Mesenchymal stem cell (in vitro differentiated cells and primary cell): ENCODE data around the gene RNU2-63P.

Experiments used
- DNase-seq: peaks from one replicate; pipeline ENCODE4 v3.0.0-alpha.2; 2013
- H2AFZ ChIP-seq: one replicate; pipeline ENCODE4 v1.6.1; 2013; ENCODE audit warnings: low read depth, mild to moderate bottlenecking, control low read depth, inconsistent platforms, low read length, moderate library complexity
- H2AK5ac ChIP-seq: 2 replicates; pipeline ENCODE4 v1.6.1; 2013; ENCODE audit warnings: low read length, moderate library complexity, mild to moderate bottlenecking, inconsistent platforms; ENCODE audit not compliant: severe bottlenecking
- H2BK120ac ChIP-seq: one replicate; pipeline ENCODE4 v1.6.1; 2013; ENCODE audit warnings: low read depth, mild to moderate bottlenecking, inconsistent platforms, low read length, moderate library complexity
- H2BK12ac ChIP-seq, 2 experiments: one replicate each; pipeline ENCODE4 v1.6.1; 2013; ENCODE audit warnings: inconsistent platforms in 2 of 2, low read length in 2 of 2, mild to moderate bottlenecking in 2 of 2, moderate library complexity in 2 of 2, control low read depth in 1 of 2
- H2BK15ac ChIP-seq: one replicate; pipeline ENCODE4 v1.6.1; 2013; ENCODE audit warnings: mild to moderate bottlenecking, low read depth, inconsistent platforms; ENCODE audit not compliant: poor library complexity, severe bottlenecking
- H2BK5ac ChIP-seq: 2 replicates; pipeline ENCODE4 v1.6.1; 2013; ENCODE audit warnings: low read depth, mild to moderate bottlenecking, low read length, control low read depth, inconsistent platforms; ENCODE audit not compliant: poor library complexity, severe bottlenecking
- H3K14ac ChIP-seq, 2 experiments: one replicate each; pipeline ENCODE4 v1.6.1; 2013; ENCODE audit warnings: inconsistent platforms in 2 of 2, low read length in 2 of 2, control low read depth in 1 of 2, mild to moderate bottlenecking in 1 of 2, moderate library complexity in 1 of 2
- H3K18ac ChIP-seq, 2 experiments: one replicate each; pipeline ENCODE4 v1.6.1; 2013; ENCODE audit warnings: inconsistent platforms in 2 of 2, low read length in 2 of 2, control low read depth in 1 of 2, low read depth in 1 of 2, mild to moderate bottlenecking in 1 of 2
- H3K23ac ChIP-seq, 2 experiments: one replicate each; pipeline ENCODE4 v1.6.1; 2013; ENCODE audit warnings: inconsistent platforms in 2 of 2, low read length in 2 of 2, mild to moderate bottlenecking in 2 of 2, moderate library complexity in 2 of 2, control low read depth in 1 of 2
- H3K27ac ChIP-seq: 2 replicates; pipeline ENCODE4 v1.5.1; 2013; ENCODE audit warnings: mild to moderate bottlenecking, moderate library complexity, low read length, control low read depth, inconsistent platforms; ENCODE audit not compliant: poor library complexity, severe bottlenecking
- H3K27me3 ChIP-seq, 2 experiments: 2 replicates each; pipeline versions ENCODE4 v1.6.1 to v1.7.0; 2013; ENCODE audit warnings: low read length in 2 of 2, mild to moderate bottlenecking in 2 of 2, moderate library complexity in 2 of 2, control low read depth in 1 of 2, inconsistent platforms in 1 of 2; ENCODE audit not compliant: control insufficient read depth in 1 of 2, insufficient read depth in 1 of 2
- H3K36me3 ChIP-seq, 2 experiments: 2 replicates each; pipeline versions ENCODE4 v1.6.1 to v1.7.0; 2013; ENCODE audit warnings: low read length in 2 of 2, control low read depth in 1 of 2, inconsistent platforms in 1 of 2, low read depth in 1 of 2, mild to moderate bottlenecking in 1 of 2; ENCODE audit not compliant: insufficient read depth in 2 of 2, control insufficient read depth in 1 of 2
- H3K4ac ChIP-seq, 2 experiments: one replicate each; pipeline ENCODE4 v1.6.1; 2013; ENCODE audit warnings: inconsistent platforms in 2 of 2, low read length in 2 of 2, mild to moderate bottlenecking in 2 of 2, moderate library complexity in 2 of 2, control low read depth in 1 of 2, low read depth in 1 of 2
- H3K4me1 ChIP-seq: 2 replicates; pipeline ENCODE4 v1.6.1; 2013; ENCODE audit warnings: low read depth, low read length, control low read depth; ENCODE audit not compliant: control insufficient read depth, insufficient read depth
- H3K4me2 ChIP-seq: 2 replicates; pipeline ENCODE4 v1.6.1; 2013; ENCODE audit warnings: low read length, mild to moderate bottlenecking, inconsistent platforms; ENCODE audit not compliant: poor library complexity, severe bottlenecking
- H3K4me3 ChIP-seq, 2 experiments: 2 replicates each; pipeline versions ENCODE4 v1.5.1 to v1.7.0; 2013; ENCODE audit warnings: low read length in 2 of 2, mild to moderate bottlenecking in 2 of 2, control low read depth in 1 of 2, low read depth in 1 of 2; ENCODE audit not compliant: insufficient read depth in 1 of 2
- H3K79me1 ChIP-seq: replicated peaks from 2 replicates; pipeline ENCODE4 v1.6.1; 2013; ENCODE audit warnings: mild to moderate bottlenecking, control low read depth, low read length, inconsistent platforms; ENCODE audit not compliant: poor library complexity, severe bottlenecking
- H3K9ac ChIP-seq: 2 replicates; pipeline ENCODE4 v1.7.0; 2013; ENCODE audit warnings: mild to moderate bottlenecking, low read length, moderate library complexity
- H3K9me3 ChIP-seq: 2 replicates; pipeline ENCODE4 v1.7.0; 2013; ENCODE audit warnings: mild to moderate bottlenecking, low read length; ENCODE audit not compliant: control insufficient read depth
- H4K8ac ChIP-seq: one replicate; pipeline ENCODE4 v1.6.1; 2013; ENCODE audit warnings: inconsistent platforms, mild to moderate bottlenecking, low read length, moderate library complexity
- H4K91ac ChIP-seq: one replicate; pipeline ENCODE4 v1.6.1; 2013; ENCODE audit warnings: mild to moderate bottlenecking, low read length, inconsistent platforms
- WGBS: methylation state at CpG from one replicate; pipeline ENCODE4 v1.1.7; 2013; ENCODE audit warnings: mixed read lengths; 5-methylcytosine and 5-hydroxymethylcytosine counted together

Gene RNU2-63P

GRCh38 chr2:88058191-88058590 is 41.8 kb upstream of the RNU2-63P start:
- 98% methylated on average over 5 of the region's 5 CpGs for WGBS

GRCh38 chr2:88057437-88057844 is 41.1 kb upstream of the RNU2-63P start:
- H3K9ac ChIP-seq, result no peak overlapping the region
- H3K27me3 ChIP-seq, result no peaks in the 10 kb centered on the region
- peak overlapping the region; percentile 25 for H3K27ac ChIP-seq
- H4K8ac ChIP-seq, result no peak overlapping the region
- peak overlapping the region; percentile 51 for H2AFZ ChIP-seq
- no peak for DNase-seq
- H4K91ac ChIP-seq, result no peak overlapping the region
- H3K9me3 ChIP-seq, result no peaks in the 10 kb centered on the region
- no peak overlapping the region for H2BK15ac ChIP-seq
- H3K4me2 ChIP-seq, result no peak overlapping the region
- no peak overlapping the region for H3K14ac ChIP-seq
- H3K4me3 ChIP-seq, result no peak overlapping the region
- 84% methylated on average over 4 of the region's 4 CpGs for WGBS
- H3K79me1 ChIP-seq, result peaks cover 3% of the 10 kb centered on the region
- no peak overlapping the region for H3K4ac ChIP-seq
- no peak overlapping the region for H2BK120ac ChIP-seq
- peaks cover 7% of the 10 kb centered on the region for H3K4me1 ChIP-seq
- H3K23ac ChIP-seq, result no peak overlapping the region
- peaks cover 0 to 7% of the 10 kb centered on the region in 2 experiments for H3K36me3 ChIP-seq
- peak overlapping the region; percentile 45 for H2AK5ac ChIP-seq
- no peak overlapping the region for H2BK5ac ChIP-seq
- H3K18ac ChIP-seq, result no peak overlapping the region
- no peak overlapping the region for H2BK12ac ChIP-seq

More at GRCh38 chr2:88058191-88058590, 41.8 kb upstream of the RNU2-63P start:
- no peak overlapping the region for H2BK15ac ChIP-seq
- no peak overlapping the region for H3K9ac ChIP-seq
- no peaks in the 10 kb centered on the region for H3K27me3 ChIP-seq
- no peak overlapping the region for H2BK12ac ChIP-seq
- no peak overlapping the region for H3K18ac ChIP-seq
- H3K9me3 ChIP-seq, result no peaks in the 10 kb centered on the region
- no peak overlapping the region for H4K8ac ChIP-seq
- H3K23ac ChIP-seq, result no peak overlapping the region
- H3K4me2 ChIP-seq, result no peak overlapping the region
- no peak overlapping the region for H2BK120ac ChIP-seq
- H3K14ac ChIP-seq, result no peak overlapping the region
- H2AK5ac ChIP-seq, result no peak overlapping the region
- no peaks in the 10 kb centered on the region for H3K36me3 ChIP-seq
- no peak overlapping the region for H2AFZ ChIP-seq
- no peak overlapping the region for H3K27ac ChIP-seq
- H3K4me1 ChIP-seq, result peaks cover 7% of the 10 kb centered on the region
- H2BK5ac ChIP-seq, result no peak overlapping the region
- no peak overlapping the region for H3K4me3 ChIP-seq
- H4K91ac ChIP-seq, result no peak overlapping the region
- DNase-seq, result no peak
- no peak overlapping the region for H3K4ac ChIP-seq
- H3K79me1 ChIP-seq, result peaks cover 3% of the 10 kb centered on the region

- peak within 1 kb of the TSS; percentile 98 for H4K8ac ChIP-seq
- peak within 1 kb of the TSS; percentile 68 for H3K27ac ChIP-seq
- no peaks in the 10 kb centered on the region for H3K9me3 ChIP-seq
- H3K23ac ChIP-seq, result peak within 1 kb of the TSS; percentile 62 to 91
- peak within 1 kb of the TSS; percentile 95 for H2BK5ac ChIP-seq
- H3K14ac ChIP-seq, result peak within 1 kb of the TSS; percentile 79 to 81
- peak; percentile 95 for DNase-seq
- H2BK12ac ChIP-seq, result peak within 1 kb of the TSS; percentile 5 to 61
- H3K4ac ChIP-seq, result peak within 1 kb of the TSS; percentile 90 to 96
- peaks cover 6% of the 10 kb centered on the region for H3K79me1 ChIP-seq
- peak within 1 kb of the TSS; percentile 91 for H2BK120ac ChIP-seq
- peak within 1 kb of the TSS; percentile 99 for H3K9ac ChIP-seq
- H3K4me1 ChIP-seq, result peaks cover 7% of the 10 kb centered on the region
- H3K18ac ChIP-seq, result peak within 1 kb of the TSS; percentile 96 to 97
- H3K4me3 ChIP-seq, result peak within 1 kb of the TSS; percentile 86 to 95
- no peaks in the 10 kb centered on the region for H3K27me3 ChIP-seq
- peak within 1 kb of the TSS; percentile 81 for H3K4me2 ChIP-seq
- H2BK15ac ChIP-seq, result peak within 1 kb of the TSS; percentile 76
- peak within 1 kb of the TSS; percentile 91 for H2AK5ac ChIP-seq
- H4K91ac ChIP-seq, result peak within 1 kb of the TSS; percentile 93
- under 1% methylated on average over 66 of the region's 77 CpGs for WGBS
- peak within 1 kb of the TSS; percentile 5 for H2AFZ ChIP-seq
- H3K36me3 ChIP-seq, result peaks cover 0 to 20% of the 10 kb centered on the region in 2 experiments
These were observed 39.2 kb upstream of the RNU2-63P start, which contains the start of gene KRCC1 for GRCh38 chr2:88055371-88056128. Gene KRCC1, minus strand, starts transcription at chr2:88055783. Its CDS starts 27,220 bp downstream, at chr2:88028563.

GRCh38 chr2:88054782-88055370 is 38.5 kb upstream of the RNU2-63P start:
- H2AFZ ChIP-seq, result no peak overlapping the region
- peak overlapping the region; percentile 98 for H4K8ac ChIP-seq
- peak overlapping the region; percentile 81 for H3K4me2 ChIP-seq
- DNase-seq, result peak; percentile 51
- H3K79me1 ChIP-seq, result peaks cover 6% of the 10 kb centered on the region
- H4K91ac ChIP-seq, result peak overlapping the region; percentile 93
- H2AK5ac ChIP-seq, result peak overlapping the region; percentile 91
- H3K27ac ChIP-seq, result peak overlapping the region; percentile 62
- peak overlapping the region in 1 of 2 experiments; percentile 62 for H3K23ac ChIP-seq
- H3K4ac ChIP-seq, result peak overlapping the region; percentile 90 to 96
- H3K9me3 ChIP-seq, result no peaks in the 10 kb centered on the region
- peak overlapping the region; percentile 5 to 6 for H2BK12ac ChIP-seq
- H2BK120ac ChIP-seq, result peak overlapping the region; percentile 91
- H3K36me3 ChIP-seq, result peaks cover 0 to 27% of the 10 kb centered on the region in 2 experiments
- peak overlapping the region; percentile 78 to 81 for H3K14ac ChIP-seq
- peak overlapping the region; percentile 86 to 95 for H3K4me3 ChIP-seq
- no peaks in the 10 kb centered on the region for H3K27me3 ChIP-seq
- peak overlapping the region; percentile 96 to 97 for H3K18ac ChIP-seq
- H3K9ac ChIP-seq, result peak overlapping the region; percentile 99
- WGBS, result 40% methylated on average over 25 of the region's 25 CpGs
- peak overlapping the region; percentile 95 for H2BK5ac ChIP-seq
- peaks cover 7% of the 10 kb centered on the region for H3K4me1 ChIP-seq
- peak overlapping the region; percentile 76 for H2BK15ac ChIP-seq
